Activated CD8-positive, alpha-beta memory T cell treated with anti-CD3 and anti-CD28 coated beads, Interleukin-2, amount 50 U/mL, for 1 hour (primary cell): ENCODE results near the gene UBLCP1.
"Not testable (repeated sequence)": the region's sequence is repeated elsewhere in the genome, so short reads cannot be mapped to it uniquely, and the experiment has no call there.

Source experiments
- DNase-seq: peaks from one replicate; pipeline ENCODE4 v3.0.0-alpha.2; 2020; ENCODE audit errors: extremely low read depth

UBLCP1 gene

GRCh38 chr5:159252195-159252594 lies 10.9 kb upstream of the UBLCP1 start:
- no peak for DNase-seq

- no peak for DNase-seq
Measured at GRCh38 chr5:159257007-159257406, 6.1 kb upstream of the UBLCP1 start.

- no peak for DNase-seq
Measured at GRCh38 chr5:159257629-159258283, 5.3 kb upstream of the UBLCP1 start.

- no peak for DNase-seq
Measured at GRCh38 chr5:159258361-159258760, 4.7 kb upstream of the UBLCP1 start.

- not testable (repeated sequence) for DNase-seq
Measured at GRCh38 chr5:159260212-159260611, 2.9 kb upstream of the UBLCP1 start.

GRCh38 chr5:159262472-159262858 lies 625 bp upstream of the UBLCP1 start:
- DNase-seq = no peak

GRCh38 chr5:159263569-159263905 lies 447 bp downstream of the UBLCP1 start:
- no peak for DNase-seq

- not testable (repeated sequence) for DNase-seq
Measured at GRCh38 chr5:159266764-159267163, 3.7 kb downstream of the UBLCP1 start.

- DNase-seq = no peak
Measured at GRCh38 chr5:159269723-159270122, 6.6 kb downstream of the UBLCP1 start.

GRCh38 chr5:159273923-159274322 lies 10.8 kb downstream of the UBLCP1 start:
- DNase-seq = no peak

- no peak for DNase-seq
Measured at GRCh38 chr5:159274676-159275075, 11.6 kb downstream of the UBLCP1 start.

- no peak for DNase-seq
Measured at GRCh38 chr5:159286420-159287035, 23.4 kb downstream of the UBLCP1 start.

GRCh38 chr5:159290741-159291140 lies 27.7 kb downstream of the UBLCP1 start:
- no peak for DNase-seq

GRCh38 chr5:159294921-159295320 lies 31.8 kb downstream of the UBLCP1 start:
- no peak for DNase-seq

GRCh38 chr5:159297300-159297699 lies 34.2 kb downstream of the UBLCP1 start:
- not testable (repeated sequence) for DNase-seq

GRCh38 chr5:159301466-159301865 lies 38.4 kb downstream of the UBLCP1 start:
- no peak for DNase-seq

- DNase-seq = not testable (repeated sequence)
Measured at GRCh38 chr5:159301929-159302860, 39.1 kb downstream of the UBLCP1 start.

- no peak for DNase-seq
Measured at GRCh38 chr5:159303286-159303685, 40.2 kb downstream of the UBLCP1 start.

GRCh38 chr5:159304961-159305595 lies 42.0 kb downstream of the UBLCP1 start:
- DNase-seq = no peak

GRCh38 chr5:159309689-159310433 lies 46.8 kb downstream of the UBLCP1 start:
- no peak for DNase-seq

GRCh38 chr5:159310511-159310910 lies 47.4 kb downstream of the UBLCP1 start:
- no peak for DNase-seq

- DNase-seq = no peak
Measured at GRCh38 chr5:159311063-159311462, 48.0 kb downstream of the UBLCP1 start.
